ENCODE results near the gene LAMB3.

Gene LAMB3

GRCh38 chr1:209630383-209631225, 21.6 kb downstream of the LAMB3 start:
- DNase-seq, result no peak

DNA sequence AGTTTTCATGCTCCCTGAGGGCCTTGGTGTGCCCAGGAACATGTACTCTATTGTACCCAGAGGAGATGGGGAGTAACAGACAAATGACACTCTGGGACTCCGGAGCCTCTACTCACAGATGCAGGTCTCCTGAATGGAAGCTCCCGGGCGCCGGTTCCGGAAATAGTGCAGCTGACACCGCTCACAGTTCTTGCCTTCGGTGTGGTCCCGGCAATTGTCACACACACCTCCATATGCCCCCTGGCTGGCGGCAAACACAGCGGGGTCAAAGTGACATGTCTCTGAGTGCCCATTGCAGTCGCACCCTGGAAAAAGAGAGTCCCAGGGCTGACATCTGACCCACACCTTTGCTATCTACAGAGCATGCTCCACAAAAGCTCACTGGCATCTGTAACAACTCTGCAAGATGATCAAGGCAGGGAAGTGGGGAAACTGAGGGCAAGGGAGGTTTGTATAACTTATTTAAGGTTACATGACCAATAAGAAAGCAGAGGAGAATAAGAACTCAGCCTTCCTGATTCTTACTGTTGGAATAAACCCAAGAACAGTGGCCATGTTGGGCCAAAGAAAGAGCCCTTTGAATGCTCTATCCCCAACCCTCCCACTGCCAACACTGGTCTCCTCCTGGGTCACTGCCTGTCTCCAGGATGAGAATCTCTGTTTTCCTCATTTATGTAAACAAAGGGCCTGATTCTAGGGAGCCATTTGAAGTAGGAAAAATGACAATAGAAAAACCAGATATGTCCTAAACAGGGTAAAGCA, 22.4 kb downstream of the LAMB3 start:
- no peak for DNase-seq

- DNase-seq, result no peak
These were observed 23.5 kb downstream of the LAMB3 start for GRCh38 chr1:209628618-209629299.

DNA sequence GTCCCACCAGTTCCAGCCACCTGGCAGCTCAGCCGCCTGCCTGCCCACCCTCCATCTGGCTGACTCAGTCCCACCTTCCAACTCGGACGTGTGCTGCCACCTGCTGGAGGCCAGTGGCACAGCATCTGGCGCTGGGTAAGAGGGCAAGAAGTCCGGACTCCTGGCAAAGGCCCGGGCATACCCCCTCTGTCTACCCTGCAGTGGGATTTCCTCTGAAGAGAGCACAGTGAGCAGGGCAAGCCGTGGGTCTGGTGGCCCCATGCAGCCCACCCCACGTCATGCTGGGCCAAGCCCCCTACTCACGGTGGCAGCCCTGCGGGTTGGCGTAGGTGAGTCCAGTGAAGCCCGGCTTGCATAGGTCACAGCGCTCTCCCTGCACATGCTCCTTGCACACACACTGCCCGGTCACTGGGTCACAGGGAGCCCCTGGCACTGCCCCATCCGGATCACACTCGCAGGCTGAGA, 24.5 kb downstream of the LAMB3 start:
- peak; percentile 67 to 72 for DNase-seq

- peak in 1 of 2 donors; percentile 32 for DNase-seq
These were observed 25.0 kb downstream of the LAMB3 start for GRCh38 chr1:209627027-209627731.

DNA sequence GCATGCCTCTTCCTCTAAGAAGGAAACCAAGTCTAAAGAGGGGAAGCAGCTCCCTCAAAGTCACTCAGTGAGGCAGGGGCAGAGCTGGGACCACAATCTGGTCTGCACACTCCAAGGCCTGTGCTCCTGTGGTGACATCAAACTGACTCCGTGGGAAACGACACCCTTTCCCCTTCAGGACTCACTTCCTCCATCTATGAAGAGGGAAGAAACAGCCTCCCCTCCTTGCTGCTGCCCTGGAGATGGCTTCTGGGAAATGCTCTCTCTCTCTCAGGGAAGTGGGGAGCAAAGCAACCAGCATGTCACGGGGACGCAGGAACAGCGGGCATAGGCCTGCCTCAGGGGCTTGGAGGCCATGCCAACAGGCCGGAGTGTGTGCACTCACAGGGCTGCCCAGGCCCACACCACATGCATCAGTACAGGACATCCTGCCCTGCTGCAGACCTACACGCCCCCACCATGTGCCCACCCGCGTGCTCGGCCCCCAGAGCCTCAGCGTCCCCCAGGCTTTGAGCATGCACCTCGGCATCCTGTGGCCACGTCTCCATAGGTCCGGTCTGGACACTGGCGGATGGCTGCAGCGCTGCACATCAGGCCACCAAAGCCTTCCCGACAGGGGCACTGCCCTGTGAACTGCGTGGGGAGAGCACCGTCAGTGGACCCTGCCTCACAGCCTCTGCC, 25.7 kb downstream of the LAMB3 start:
- no peak for DNase-seq

- DNase-seq, result no peak
These were observed 26.4 kb downstream of the LAMB3 start for GRCh38 chr1:209625791-209626285.

DNA sequence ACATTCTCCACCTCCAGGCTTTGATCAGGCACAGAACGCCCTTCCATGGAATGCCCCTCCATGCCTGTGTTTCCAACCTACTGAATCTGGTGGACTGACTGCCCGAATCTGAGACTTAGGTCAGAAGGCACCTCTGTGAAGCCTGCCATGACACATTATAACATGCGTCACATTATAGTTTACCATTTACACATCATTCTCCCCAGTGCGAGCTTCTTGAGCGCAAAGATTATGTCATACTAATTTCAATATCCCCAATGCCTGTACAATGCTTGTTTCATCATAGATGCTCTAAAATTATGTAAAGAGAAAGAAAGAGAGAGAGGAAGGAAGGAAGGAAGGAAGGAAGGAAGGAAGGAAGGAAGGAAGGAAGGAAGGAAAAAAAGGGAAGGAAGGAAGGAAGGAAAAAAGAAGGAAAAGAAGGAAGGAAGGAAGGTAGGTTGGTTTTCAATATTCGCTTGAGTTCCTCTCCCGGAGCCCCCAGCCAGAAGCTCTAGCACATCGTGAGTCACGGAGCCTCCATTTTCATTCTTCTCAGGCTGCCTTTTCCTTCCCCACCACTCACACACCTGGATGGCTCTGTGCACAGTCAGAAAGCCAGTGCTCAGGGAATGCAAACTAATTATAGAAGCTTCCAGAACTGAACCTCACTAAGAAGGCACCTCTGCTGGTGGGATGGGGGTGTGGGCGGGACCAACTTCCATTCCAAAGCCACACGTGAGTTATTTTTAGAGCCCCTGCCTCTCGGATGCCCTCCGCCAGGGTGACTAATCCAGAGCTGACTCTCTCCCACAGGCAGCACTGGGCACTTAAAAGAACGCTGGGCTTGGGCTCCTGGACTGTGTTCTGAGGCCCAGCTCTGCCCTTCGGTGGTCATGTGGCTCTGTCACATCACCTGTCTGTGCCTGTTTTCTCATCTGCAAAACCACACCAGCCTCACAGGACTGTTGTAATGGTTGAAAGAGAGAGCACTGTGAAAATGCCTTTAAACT, 27.4 kb downstream of the LAMB3 start:
- DNase-seq, result no peak

DNA sequence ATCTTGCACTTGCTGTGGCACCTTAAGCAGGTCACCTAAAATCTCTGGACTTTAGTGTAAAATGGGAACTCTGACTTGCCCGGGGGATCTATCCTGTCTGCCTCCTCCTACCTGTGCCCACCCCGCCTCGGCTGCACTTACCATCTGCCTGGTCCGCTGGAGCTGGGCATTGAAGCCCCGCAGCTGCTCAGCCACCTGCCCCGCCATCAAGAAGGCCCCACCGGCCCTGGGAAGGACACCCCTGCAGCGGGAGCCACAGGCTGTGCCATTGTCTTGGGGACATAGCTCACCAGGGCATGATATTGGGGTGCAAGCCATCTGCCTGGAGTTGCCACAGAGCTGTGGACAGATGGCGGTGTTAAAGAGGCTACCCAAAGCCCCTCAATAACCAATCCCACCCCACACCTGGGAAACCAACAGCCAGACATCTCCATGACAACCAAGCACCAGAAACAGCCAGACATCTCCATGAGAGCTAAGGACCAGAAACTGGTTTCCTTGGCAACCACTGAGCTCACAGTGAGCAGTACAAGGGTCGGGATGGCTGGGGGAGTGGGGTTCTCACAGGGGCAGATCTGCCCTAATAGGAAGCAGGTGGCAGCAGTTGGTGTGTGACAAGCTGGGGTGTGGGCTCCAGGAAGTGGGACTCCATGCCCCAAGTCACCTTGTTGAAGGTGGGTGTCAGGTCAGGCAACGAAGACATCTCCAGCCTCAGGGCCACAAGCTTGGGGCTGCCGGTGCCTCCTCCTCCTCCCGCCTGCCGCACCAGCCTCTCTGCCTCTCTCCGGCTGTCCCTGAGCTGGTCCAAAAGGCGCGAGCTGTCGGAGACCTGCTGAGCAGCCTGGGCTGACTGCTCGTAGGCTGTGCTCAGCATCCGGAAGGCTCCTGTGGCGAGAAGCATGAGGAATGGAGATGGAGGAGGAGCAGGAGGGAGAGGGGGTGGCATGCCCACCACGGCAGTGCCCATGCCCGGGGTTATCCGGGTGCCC, 29.1 kb downstream of the LAMB3 start:
- no peak for DNase-seq

GRCh38 chr1:209621741-209622655, 30.2 kb downstream of the LAMB3 start:
- no peak for DNase-seq

DNA sequence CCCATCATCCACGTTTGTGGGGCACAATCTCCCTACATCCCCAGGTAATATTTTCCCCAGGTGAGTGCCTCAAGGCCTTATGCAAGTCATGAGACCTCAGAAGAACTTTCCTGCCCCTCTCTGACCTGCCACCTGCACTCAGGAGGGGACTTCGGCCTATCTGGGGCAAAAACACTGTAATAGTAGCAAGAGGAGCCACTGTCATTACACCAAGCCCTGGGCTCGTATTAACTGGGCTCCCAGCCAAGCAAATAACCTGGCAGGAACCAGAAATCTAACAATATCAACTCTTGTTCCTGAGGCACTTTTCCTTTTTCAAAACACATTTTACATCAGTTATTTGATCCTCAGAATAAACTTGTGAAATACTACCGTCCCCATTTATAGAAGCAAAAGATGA, 30.9 kb downstream of the LAMB3 start:
- no peak for DNase-seq

GRCh38 chr1:209620487-209620884, 31.7 kb downstream of the LAMB3 start:
- no peak for DNase-seq

- no peak for DNase-seq
These were observed 32.3 kb downstream of the LAMB3 start for GRCh38 chr1:209619696-209620486.

- DNase-seq, result no peak
These were observed 33.3 kb downstream of the LAMB3 start for GRCh38 chr1:209618756-209619420.

GRCh38 chr1:209618291-209618690, 33.9 kb downstream of the LAMB3 start:
- DNase-seq, result no peak

GRCh38 chr1:209617755-209618154, 34.5 kb downstream of the LAMB3 start:
- no peak for DNase-seq

Data from CD4-positive, alpha-beta T cell treated with Interleukin-1 beta for 1 hour (primary cell).